ENCODE measurements around the gene NRXN3.

DNA sequence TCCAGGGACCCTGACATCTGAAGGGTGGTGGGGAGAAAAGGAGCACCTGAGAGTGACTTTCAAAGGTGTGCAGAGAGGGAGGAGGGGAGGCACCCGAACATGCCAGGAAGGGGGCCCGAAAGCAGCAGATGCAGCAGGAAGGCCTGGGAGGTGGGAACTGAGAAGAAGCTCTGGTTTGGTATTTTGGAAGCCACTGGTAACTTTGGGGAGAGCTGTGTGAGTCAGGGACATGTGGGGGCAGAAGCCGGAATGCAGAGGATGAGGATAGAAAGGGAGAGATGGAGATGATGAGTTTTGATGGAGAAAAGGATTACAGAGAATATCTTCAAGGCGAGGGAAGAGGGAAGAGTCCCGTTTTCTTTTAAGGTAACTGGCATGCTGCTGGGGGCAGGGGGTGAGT is 50.1 kb downstream of the NRXN3 start:
- TF ChIP-seq, protein P1, sequence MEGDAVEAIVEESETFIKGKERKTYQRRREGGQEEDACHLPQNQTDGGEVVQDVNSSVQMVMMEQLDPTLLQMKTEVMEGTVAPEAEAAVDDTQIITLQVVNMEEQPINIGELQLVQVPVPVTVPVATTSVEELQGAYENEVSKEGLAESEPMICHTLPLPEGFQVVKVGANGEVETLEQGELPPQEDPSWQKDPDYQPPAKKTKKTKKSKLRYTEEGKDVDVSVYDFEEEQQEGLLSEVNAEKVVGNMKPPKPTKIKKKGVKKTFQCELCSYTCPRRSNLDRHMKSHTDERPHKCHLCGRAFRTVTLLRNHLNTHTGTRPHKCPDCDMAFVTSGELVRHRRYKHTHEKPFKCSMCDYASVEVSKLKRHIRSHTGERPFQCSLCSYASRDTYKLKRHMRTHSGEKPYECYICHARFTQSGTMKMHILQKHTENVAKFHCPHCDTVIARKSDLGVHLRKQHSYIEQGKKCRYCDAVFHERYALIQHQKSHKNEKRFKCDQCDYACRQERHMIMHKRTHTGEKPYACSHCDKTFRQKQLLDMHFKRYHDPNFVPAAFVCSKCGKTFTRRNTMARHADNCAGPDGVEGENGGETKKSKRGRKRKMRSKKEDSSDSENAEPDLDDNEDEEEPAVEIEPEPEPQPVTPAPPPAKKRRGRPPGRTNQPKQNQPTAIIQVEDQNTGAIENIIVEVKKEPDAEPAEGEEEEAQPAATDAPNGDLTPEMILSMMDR (conservative IDR thresholded peaks at IDR 0.05) = no peak
- TF ChIP-seq EZH2 (IDR thresholded peaks at IDR 0.05; ENCODE audit: low read depth) = no peak

All from PC-9 (cell line).